ENCODE data around the gene NELL1.

Gene NELL1

GRCh38 chr11:20754933-20755332, 85.5 kb downstream of the NELL1 start:
- H3K4me3 ChIP-seq (ENCODE audit: severe bottlenecking): no peak overlapping the region
- H3K9me3 ChIP-seq (ENCODE audit: severe bottlenecking): no peaks in the 10 kb centered on the region
- H3K4me1 ChIP-seq (ENCODE audit: insufficient read depth, poor library complexity, severe bottlenecking): no peaks in the 10 kb centered on the region
- H3K36me3 ChIP-seq (ENCODE audit: low read depth): no peaks in the 10 kb centered on the region
- no peak for DNase-seq (ENCODE audit: low spot score)
- ATAC-seq (ENCODE audit: low read depth): no peak
- H3K27ac ChIP-seq (ENCODE audit: poor library complexity, severe bottlenecking): no peak overlapping the region
- TF ChIP-seq CTCF (IDR thresholded peaks at IDR 0.05; ENCODE audit: poor library complexity, severe bottlenecking): no peak
- no peaks in the 10 kb centered on the region for H3K27me3 ChIP-seq (ENCODE audit: insufficient read depth, poor library complexity, severe bottlenecking)

- no peak for TF ChIP-seq CTCF (IDR thresholded peaks at IDR 0.05; ENCODE audit: poor library complexity, severe bottlenecking)
- ATAC-seq (ENCODE audit: low read depth): no peak
- no peak overlapping the region for H3K4me3 ChIP-seq (ENCODE audit: severe bottlenecking)
- no peaks in the 10 kb centered on the region for H3K36me3 ChIP-seq (ENCODE audit: low read depth)
- no peaks in the 10 kb centered on the region for H3K9me3 ChIP-seq (ENCODE audit: severe bottlenecking)
- no peaks in the 10 kb centered on the region for H3K4me1 ChIP-seq (ENCODE audit: insufficient read depth, poor library complexity, severe bottlenecking)
- DNase-seq (ENCODE audit: low spot score): no peak
- H3K27ac ChIP-seq (ENCODE audit: poor library complexity, severe bottlenecking): no peak overlapping the region
- H3K27me3 ChIP-seq (ENCODE audit: insufficient read depth, poor library complexity, severe bottlenecking): peaks cover 4% of the 10 kb centered on the region
Observed at GRCh38 chr11:20759541-20759940, 90.2 kb downstream of the NELL1 start.

GRCh38 chr11:20760811-20761210, 91.4 kb downstream of the NELL1 start:
- no peaks in the 10 kb centered on the region for H3K9me3 ChIP-seq (ENCODE audit: severe bottlenecking)
- H3K27me3 ChIP-seq (ENCODE audit: insufficient read depth, poor library complexity, severe bottlenecking): peaks cover 4% of the 10 kb centered on the region
- no peak for TF ChIP-seq CTCF (IDR thresholded peaks at IDR 0.05; ENCODE audit: poor library complexity, severe bottlenecking)
- no peak overlapping the region for H3K27ac ChIP-seq (ENCODE audit: poor library complexity, severe bottlenecking)
- no peak for DNase-seq (ENCODE audit: low spot score)
- H3K4me3 ChIP-seq (ENCODE audit: severe bottlenecking): no peak overlapping the region
- ATAC-seq (ENCODE audit: low read depth): no peak
- no peaks in the 10 kb centered on the region for H3K4me1 ChIP-seq (ENCODE audit: insufficient read depth, poor library complexity, severe bottlenecking)
- H3K36me3 ChIP-seq (ENCODE audit: low read depth): no peaks in the 10 kb centered on the region

GRCh38 chr11:20762116-20762844, 92.9 kb downstream of the NELL1 start:
- Histone ChIP-seq H3K4me1 (ENCODE audit: insufficient read depth, poor library complexity, severe bottlenecking) (no peaks in the 10 kb centered on the region), H3K9me3 (ENCODE audit: severe bottlenecking) (no peaks in the 10 kb centered on the region), H3K4me3 (ENCODE audit: severe bottlenecking) (no peak overlapping the region), H3K27ac (ENCODE audit: poor library complexity, severe bottlenecking) (no peak overlapping the region), H3K27me3 (ENCODE audit: insufficient read depth, poor library complexity, severe bottlenecking) (peaks cover 4% of the 10 kb centered on the region), H3K36me3 (ENCODE audit: low read depth) (no peaks in the 10 kb centered on the region)
- ATAC-seq (ENCODE audit: low read depth): no peak
- TF ChIP-seq CTCF (IDR thresholded peaks at IDR 0.05; ENCODE audit: poor library complexity, severe bottlenecking): no peak
- no peak for DNase-seq (ENCODE audit: low spot score)

- TF ChIP-seq CTCF (IDR thresholded peaks at IDR 0.05; ENCODE audit: poor library complexity, severe bottlenecking): no peak
- ATAC-seq (ENCODE audit: low read depth) (no peak), DNase-seq (ENCODE audit: low spot score) (no peak)
- no peaks in the 10 kb centered on the region for H3K9me3 ChIP-seq (ENCODE audit: severe bottlenecking)
- H3K4me3 ChIP-seq (ENCODE audit: severe bottlenecking): no peak overlapping the region
- peaks cover 4% of the 10 kb centered on the region for H3K27me3 ChIP-seq (ENCODE audit: insufficient read depth, poor library complexity, severe bottlenecking)
- H3K4me1 ChIP-seq (ENCODE audit: insufficient read depth, poor library complexity, severe bottlenecking): no peaks in the 10 kb centered on the region
- no peaks in the 10 kb centered on the region for H3K36me3 ChIP-seq (ENCODE audit: low read depth)
- no peak overlapping the region for H3K27ac ChIP-seq (ENCODE audit: poor library complexity, severe bottlenecking)
Observed at GRCh38 chr11:20762980-20763379, 93.6 kb downstream of the NELL1 start.

Measured in RWPE2 (cell line).